Measurements from ENCODE around the gene TMEM178A. TPM values are rescaled to one million over a fixed set of nuclear protein-coding genes. Genes with fewer than 3 reads are reported as not detected.
"Not testable (repeated sequence)": the region's sequence is repeated elsewhere in the genome, so short reads cannot be mapped to it uniquely, and the experiment has no call there.

Gene TMEM178A
- total RNA-seq, 1 donor from 2014 or later: not detected

DNA sequence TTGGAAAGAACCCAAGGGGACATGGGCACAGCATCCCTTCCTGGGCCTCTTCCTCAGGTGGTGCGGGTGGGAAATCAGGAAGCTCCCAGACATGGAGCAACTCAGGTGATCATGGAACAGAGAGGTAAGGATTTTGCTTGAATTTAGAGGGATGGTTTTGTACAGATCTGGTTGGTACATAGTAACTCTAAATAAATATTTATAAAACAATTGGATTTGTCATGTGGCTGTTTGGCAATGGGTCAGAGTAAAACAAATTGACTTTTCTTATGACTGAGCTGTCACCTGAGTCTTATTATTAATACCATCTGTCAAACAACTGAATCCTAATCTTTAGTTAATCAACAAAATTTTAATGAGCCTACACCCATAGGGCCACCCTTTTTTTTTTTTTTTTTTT, 19.4 kb upstream of the TMEM178A start:
- DNase-seq (no peak), ATAC-seq (ENCODE audit: low read depth) (no peak)
- CTCF ChIA-PET: no interaction called here
- no peaks in the 10 kb centered on the region for H3K9me3 Mint-ChIP-seq
- no peak overlapping the region for H3K4me3 Mint-ChIP-seq
- H3K36me3 Mint-ChIP-seq (ENCODE audit: low read depth): no peaks in the 10 kb centered on the region
- no peak overlapping the region for H3K27ac Mint-ChIP-seq
- POLR2A ChIA-PET: no interaction called here
- TF ChIP-seq, protein P1, sequence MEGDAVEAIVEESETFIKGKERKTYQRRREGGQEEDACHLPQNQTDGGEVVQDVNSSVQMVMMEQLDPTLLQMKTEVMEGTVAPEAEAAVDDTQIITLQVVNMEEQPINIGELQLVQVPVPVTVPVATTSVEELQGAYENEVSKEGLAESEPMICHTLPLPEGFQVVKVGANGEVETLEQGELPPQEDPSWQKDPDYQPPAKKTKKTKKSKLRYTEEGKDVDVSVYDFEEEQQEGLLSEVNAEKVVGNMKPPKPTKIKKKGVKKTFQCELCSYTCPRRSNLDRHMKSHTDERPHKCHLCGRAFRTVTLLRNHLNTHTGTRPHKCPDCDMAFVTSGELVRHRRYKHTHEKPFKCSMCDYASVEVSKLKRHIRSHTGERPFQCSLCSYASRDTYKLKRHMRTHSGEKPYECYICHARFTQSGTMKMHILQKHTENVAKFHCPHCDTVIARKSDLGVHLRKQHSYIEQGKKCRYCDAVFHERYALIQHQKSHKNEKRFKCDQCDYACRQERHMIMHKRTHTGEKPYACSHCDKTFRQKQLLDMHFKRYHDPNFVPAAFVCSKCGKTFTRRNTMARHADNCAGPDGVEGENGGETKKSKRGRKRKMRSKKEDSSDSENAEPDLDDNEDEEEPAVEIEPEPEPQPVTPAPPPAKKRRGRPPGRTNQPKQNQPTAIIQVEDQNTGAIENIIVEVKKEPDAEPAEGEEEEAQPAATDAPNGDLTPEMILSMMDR (IDR thresholded peaks at IDR 0.05): no peak
- peaks cover 7% of the 10 kb centered on the region for H3K27me3 Mint-ChIP-seq
- intact Hi-C loops (cut with micrococcal nuclease): no loop called here
- no peaks in the 10 kb centered on the region for H3K4me1 Mint-ChIP-seq

DNA sequence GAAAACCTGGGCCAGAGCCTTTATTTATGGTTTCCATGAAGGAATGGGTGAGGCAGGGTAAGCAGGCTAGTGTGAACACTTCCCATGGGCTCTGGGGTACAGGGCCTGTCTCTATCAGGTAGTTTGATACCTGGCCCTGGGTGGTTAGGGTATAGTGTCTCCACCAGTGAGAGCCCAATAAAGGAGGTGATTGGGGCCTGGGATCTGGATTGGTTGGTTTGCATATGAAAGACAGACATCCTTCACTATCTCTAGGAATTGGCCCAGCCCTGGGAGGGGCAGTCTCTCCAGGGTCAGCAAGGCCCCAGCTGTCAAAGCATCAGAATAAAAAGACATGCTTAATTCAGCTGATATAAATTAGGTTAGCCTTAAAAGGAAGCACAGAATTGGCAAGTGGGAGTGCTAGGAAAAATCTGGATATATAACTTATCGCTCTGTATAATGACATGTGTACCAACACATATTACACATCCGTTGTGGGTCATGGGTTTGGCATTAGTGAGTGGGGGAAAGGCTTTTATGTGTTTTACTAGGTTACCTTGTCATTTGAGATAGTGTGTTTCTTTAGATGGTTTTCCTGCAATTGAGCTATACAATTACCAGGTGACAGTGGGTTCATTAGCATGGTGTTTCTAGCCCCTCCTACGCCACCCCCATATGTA, 18.5 kb upstream of the TMEM178A start:
- peaks cover 4% of the 10 kb centered on the region for H3K27me3 Mint-ChIP-seq
- ATAC-seq (ENCODE audit: low read depth) (no peak), DNase-seq (no peak)
- H3K27ac Mint-ChIP-seq: no peak overlapping the region
- ChIA-PET CTCF (no interaction called here), POLR2A (no interaction called here)
- no peaks in the 10 kb centered on the region for H3K9me3 Mint-ChIP-seq
- intact Hi-C loops (cut with micrococcal nuclease): no loop called here
- no peaks in the 10 kb centered on the region for H3K4me1 Mint-ChIP-seq
- no peak overlapping the region for H3K4me3 Mint-ChIP-seq
- TF ChIP-seq, protein P1 (IDR thresholded peaks at IDR 0.05): no peak
- no peaks in the 10 kb centered on the region for H3K36me3 Mint-ChIP-seq (ENCODE audit: low read depth)

GRCh38 chr2:39648580-39648979, 17.1 kb upstream of the TMEM178A start:
- Mint-ChIP-seq H3K9me3 (no peaks in the 10 kb centered on the region), H3K36me3 (ENCODE audit: low read depth) (no peaks in the 10 kb centered on the region), H3K4me3 (no peak overlapping the region), H3K27ac (no peak overlapping the region), H3K27me3 (peaks cover 4% of the 10 kb centered on the region), H3K4me1 (no peaks in the 10 kb centered on the region)
- ChIA-PET POLR2A (no interaction called here), CTCF (no interaction called here)
- no peak for ATAC-seq (ENCODE audit: low read depth)
- DNase-seq: no peak
- TF ChIP-seq, protein P1 (IDR thresholded peaks at IDR 0.05): no peak
- intact Hi-C loops (cut with micrococcal nuclease): no loop called here

- intact Hi-C loops (cut with micrococcal nuclease): no loop called here
- no peak overlapping the region for H3K4me3 Mint-ChIP-seq
- H3K9me3 Mint-ChIP-seq: no peaks in the 10 kb centered on the region
- TF ChIP-seq, protein P1 (IDR thresholded peaks at IDR 0.05): no peak
- no peak overlapping the region for H3K27ac Mint-ChIP-seq
- ChIA-PET CTCF (no interaction called here), POLR2A (no interaction called here)
- DNase-seq (no peak), ATAC-seq (ENCODE audit: low read depth) (no peak)
- H3K4me1 Mint-ChIP-seq: no peaks in the 10 kb centered on the region
- H3K27me3 Mint-ChIP-seq: peaks cover 9% of the 10 kb centered on the region
- no peaks in the 10 kb centered on the region for H3K36me3 Mint-ChIP-seq (ENCODE audit: low read depth)
Measured at GRCh38 chr2:39649511-39649910, 16.2 kb upstream of the TMEM178A start.

DNA sequence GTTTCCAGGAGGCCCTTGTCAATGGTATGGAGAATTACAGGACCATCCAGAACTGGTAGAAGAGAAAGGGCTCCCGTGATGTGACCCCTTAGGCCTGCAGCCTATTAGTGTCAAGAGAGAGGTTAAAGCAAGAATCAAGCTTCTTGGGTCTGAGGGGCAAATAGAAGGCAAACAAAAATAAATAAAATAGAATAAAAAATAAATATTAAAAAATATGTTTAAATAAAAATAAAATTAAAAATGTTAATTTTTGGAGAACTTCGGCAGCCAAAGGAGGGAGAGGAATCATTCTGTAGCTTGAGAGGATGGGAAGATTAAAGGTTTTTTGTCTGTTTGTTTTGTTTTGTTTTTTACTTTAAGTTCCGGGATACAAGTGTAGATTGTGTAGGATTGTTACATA, 15.2 kb upstream of the TMEM178A start:
- peaks cover 5% of the 10 kb centered on the region for H3K9me3 Mint-ChIP-seq
- CTCF ChIA-PET: no interaction called here
- no peak for DNase-seq
- no peak overlapping the region for H3K4me3 Mint-ChIP-seq
- no peaks in the 10 kb centered on the region for H3K4me1 Mint-ChIP-seq
- peaks cover 13% of the 10 kb centered on the region for H3K27me3 Mint-ChIP-seq
- H3K36me3 Mint-ChIP-seq (ENCODE audit: low read depth): no peaks in the 10 kb centered on the region
- H3K27ac Mint-ChIP-seq: no peak overlapping the region
- intact Hi-C loops (cut with micrococcal nuclease): no loop called here
- ATAC-seq (ENCODE audit: low read depth): no peak
- POLR2A ChIA-PET: no interaction called here
- TF ChIP-seq, protein P1 (IDR thresholded peaks at IDR 0.05): no peak

- H3K9me3 Mint-ChIP-seq; H3K4me3 Mint-ChIP-seq; ATAC-seq (ENCODE audit: low read depth); H3K4me1 Mint-ChIP-seq; CTCF ChIA-PET; intact Hi-C loops (cut with micrococcal nuclease); POLR2A ChIA-PET; DNase-seq; H3K27ac Mint-ChIP-seq; H3K36me3 Mint-ChIP-seq (ENCODE audit: low read depth): not testable (repeated sequence)
- H3K27me3 Mint-ChIP-seq: peaks cover 13% of the 10 kb centered on the region
Measured at GRCh38 chr2:39656215-39656614, 9.5 kb upstream of the TMEM178A start.

Measured in activated B cell treated with CpG ODN at 0.5 μM for 24 hours (primary cell).